Measurements from ENCODE around the gene KAT6B.

The KAT6B gene

DNA sequence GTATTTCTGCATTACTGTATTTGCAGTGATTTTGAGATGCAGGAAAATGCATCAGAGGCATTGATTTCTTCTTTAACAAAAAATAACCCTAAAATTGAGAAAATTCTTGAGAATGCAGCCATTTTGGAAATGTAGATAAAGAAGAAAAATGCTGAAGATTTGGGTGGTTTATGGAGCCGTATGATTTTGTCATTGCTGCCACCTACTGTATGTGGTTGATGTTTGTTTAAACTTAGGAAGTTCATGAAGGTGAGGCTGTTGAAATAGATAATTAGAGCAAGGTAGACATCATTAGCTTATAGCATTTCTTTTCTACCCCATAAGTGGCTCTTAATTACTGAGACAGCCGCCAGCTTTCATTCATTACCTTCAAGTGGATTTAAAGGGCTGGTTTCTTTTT, 193.0 kb downstream of the KAT6B start:
- no peak for DNase-seq

DNA sequence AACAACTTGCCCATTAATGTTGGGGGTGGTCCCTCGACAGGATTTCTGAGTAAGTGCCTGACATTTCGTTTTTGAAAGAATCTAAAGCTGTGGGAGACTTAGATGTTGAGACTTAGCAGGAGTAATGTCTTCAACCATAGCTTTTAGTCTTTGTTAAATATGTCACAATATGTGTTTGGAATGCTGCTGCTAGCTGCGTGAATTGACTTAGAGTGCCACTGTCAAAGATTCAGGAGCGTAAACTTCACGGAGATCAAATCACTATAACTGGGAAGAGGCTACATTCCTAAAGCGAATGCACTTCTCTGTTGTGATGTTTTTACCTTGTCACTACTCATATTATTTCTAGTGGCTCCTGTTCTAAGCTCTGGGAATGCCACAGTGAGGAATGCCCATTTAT, 193.8 kb downstream of the KAT6B start:
- no peak for DNase-seq

DNA sequence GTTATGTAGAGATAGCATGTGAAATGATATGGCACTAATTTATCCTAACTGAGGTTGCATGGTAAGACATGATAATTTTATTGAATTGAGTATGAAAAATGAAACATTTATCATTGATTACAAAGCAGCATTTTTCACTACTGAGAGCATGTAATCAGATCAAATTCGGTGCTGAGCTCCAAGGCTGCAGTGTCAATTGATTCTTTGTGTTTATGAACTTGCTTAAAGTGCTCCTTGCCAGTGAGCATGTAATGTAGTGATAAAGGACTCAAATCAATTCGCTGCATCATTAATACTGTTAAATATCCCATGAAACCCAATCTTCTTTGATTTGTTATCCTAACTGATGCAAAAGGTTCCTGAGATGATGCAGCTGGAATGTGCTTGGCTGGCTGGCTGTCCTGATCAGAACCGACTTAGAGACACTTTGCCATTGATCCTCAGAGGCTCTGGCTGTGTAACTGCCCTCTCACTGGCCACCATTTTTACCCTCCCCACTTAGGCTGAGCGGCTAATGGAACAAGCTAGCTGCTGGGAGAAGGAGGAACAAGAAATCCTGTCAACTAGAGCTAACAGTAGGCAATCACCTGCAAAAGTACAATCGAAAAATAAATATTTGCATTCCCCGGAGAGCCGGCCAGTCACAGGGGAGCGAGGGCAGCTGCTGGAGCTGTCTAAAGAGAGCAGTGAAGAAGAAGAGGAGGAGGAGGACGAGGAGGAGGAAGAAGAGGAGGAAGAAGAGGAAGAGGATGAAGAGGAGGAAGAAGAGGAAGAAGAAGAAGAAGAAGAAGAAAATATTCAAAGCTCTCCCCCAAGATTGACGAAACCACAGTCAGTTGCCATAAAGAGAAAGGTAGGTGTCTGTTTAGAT, 195.2 kb downstream of the KAT6B start:
- DNase-seq = no peak

DNA sequence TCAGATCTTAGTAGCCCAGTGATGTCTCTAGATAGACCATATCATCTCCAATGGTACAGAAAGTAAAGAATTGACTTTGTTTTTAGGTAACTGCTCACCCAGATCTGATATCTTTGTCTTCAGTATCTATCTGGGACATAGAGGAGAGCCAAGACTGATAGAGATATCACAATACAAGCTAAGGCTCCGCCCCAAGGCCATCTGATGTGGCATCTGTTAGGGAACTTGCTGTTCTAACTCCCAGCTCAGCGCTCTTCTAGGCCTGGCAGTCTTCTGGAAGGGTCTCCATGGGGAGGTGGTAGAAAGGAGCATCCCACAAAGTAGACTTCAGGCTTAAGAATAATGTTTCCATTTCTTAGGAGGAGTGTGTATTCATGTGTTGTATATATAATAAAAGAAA, 196.7 kb downstream of the KAT6B start:
- DNase-seq = no peak

DNA sequence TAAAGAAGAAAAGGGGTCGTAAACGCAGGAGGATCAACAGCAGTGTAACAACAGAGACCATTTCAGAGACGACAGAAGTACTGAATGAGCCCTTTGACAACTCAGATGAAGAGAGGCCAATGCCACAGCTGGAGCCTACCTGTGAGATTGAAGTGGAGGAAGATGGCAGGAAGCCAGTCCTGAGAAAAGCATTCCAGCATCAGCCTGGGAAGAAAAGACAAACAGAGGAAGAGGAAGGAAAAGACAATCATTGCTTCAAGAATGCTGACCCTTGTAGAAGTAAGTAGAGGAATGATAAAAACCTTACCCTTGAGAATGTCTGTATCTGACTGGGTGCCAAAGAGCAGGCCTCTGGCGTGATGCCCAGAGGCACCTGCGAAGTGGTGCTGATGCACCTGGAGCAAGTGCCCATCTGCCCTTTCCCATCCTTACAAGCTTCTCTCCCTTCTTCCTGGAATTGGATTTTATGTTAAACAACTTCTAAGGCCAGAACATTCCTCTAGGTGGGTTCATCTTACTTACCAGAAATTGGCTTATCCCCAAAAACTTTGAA, 198.6 kb downstream of the KAT6B start:
- no peak for DNase-seq

DNA sequence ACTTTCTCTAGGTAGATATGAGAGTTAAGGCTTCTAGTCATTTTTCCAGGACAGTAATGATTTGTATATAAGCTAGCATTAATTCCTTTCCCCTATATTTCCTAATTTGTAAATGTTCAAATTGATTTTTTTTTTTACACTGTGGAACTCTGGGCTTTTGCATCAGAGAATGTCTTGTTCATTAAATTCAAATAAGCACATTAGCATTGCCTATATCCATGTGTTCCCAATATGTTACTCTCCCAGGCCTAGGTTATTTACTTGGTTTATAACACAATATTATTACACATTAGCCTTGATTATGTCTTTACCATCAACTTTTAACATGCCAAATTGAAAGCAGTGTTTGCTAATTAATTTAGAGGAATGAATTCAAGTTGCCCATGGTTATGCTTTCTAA, 201.6 kb downstream of the KAT6B start:
- DNase-seq = no peak

DNA sequence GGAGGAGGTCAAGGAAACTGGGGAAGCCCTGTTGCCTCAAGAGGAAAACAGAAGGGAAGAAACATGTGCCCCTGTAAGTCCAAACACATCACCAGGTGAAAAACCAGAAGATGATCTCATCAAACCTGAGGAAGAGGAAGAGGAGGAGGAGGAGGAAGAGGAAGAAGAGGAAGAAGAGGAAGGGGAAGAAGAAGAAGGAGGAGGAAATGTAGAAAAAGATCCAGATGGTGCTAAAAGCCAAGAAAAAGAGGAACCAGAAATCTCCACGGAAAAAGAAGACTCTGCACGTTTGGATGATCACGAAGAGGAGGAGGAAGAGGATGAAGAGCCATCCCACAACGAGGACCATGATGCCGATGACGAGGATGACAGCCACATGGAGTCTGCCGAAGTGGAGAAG, 202.3 kb downstream of the KAT6B start:
- no peak for DNase-seq

DNA sequence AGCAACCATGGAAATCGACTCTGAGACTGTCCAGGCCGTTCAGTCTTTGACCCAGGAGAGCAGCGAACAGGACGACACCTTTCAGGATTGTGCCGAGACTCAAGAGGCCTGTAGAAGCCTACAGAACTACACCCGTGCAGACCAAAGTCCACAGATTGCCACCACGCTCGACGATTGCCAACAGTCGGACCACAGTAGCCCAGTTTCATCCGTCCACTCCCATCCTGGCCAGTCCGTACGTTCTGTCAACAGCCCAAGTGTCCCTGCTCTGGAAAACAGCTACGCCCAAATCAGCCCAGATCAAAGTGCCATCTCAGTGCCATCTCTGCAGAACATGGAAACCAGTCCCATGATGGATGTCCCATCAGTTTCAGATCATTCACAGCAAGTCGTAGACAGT, 203.0 kb downstream of the KAT6B start:
- DNase-seq = no peak

DNA sequence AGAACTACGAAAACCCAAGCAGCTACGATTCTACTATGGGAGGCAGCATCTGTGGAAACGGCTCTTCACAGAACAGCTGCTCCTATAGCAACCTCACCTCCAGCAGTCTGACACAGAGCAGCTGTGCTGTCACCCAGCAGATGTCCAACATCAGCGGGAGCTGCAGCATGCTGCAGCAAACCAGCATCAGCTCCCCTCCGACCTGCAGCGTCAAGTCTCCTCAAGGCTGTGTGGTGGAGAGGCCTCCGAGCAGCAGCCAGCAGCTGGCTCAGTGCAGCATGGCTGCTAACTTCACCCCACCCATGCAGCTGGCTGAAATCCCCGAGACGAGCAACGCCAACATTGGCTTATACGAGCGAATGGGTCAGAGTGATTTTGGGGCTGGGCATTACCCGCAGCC, 203.5 kb downstream of the KAT6B start:
- DNase-seq = no peak

DNA sequence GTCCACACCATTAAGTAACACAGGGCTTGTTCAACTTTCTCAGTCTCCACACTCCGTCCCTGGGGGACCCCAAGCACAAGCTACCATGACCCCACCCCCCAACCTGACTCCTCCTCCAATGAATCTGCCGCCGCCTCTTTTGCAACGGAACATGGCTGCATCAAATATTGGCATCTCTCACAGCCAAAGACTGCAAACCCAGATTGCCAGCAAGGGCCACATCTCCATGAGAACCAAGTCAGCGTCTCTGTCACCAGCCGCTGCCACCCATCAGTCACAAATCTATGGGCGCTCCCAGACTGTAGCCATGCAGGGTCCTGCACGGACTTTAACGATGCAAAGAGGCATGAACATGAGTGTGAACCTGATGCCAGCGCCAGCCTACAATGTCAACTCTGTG, 204.0 kb downstream of the KAT6B start:
- no peak for DNase-seq

DNA sequence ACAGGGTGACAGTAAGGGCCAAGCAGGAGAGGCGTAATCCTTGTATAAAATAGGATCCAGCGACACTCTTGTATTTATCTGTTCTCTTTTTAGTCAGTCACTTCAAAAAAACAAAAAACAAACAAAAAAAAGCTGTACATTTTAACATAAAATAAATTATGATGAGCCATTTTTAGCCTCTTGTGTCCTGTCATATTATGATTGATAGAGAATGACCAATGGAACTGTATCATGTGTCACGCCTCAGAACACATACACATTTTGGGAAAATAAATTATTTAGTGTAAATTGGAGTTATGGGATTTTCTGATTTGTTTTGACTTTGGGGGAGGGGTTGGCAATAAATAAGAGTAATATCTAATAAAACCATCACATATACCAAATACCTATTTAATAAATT, 205.7 kb downstream of the KAT6B start:
- no peak for DNase-seq

DNA sequence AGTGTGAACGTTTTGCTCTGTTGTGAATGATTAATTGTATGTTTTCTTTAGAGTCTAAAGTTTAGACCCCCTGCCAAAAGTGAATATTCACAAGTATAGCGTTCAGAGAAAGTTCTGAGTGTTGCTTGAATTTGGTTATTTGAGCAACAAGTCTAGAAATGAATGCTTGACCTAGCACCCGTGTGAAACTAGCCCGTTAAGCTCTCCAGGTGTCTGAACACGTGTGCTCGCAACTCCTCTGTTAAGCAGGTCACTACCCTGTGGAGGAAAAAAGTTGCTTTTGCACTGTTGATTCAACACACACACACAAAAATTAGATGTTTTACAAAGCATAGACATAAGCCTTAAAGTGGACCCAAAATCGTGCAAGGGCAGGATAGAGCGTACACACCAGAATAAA, 206.4 kb downstream of the KAT6B start:
- no peak for DNase-seq

DNA sequence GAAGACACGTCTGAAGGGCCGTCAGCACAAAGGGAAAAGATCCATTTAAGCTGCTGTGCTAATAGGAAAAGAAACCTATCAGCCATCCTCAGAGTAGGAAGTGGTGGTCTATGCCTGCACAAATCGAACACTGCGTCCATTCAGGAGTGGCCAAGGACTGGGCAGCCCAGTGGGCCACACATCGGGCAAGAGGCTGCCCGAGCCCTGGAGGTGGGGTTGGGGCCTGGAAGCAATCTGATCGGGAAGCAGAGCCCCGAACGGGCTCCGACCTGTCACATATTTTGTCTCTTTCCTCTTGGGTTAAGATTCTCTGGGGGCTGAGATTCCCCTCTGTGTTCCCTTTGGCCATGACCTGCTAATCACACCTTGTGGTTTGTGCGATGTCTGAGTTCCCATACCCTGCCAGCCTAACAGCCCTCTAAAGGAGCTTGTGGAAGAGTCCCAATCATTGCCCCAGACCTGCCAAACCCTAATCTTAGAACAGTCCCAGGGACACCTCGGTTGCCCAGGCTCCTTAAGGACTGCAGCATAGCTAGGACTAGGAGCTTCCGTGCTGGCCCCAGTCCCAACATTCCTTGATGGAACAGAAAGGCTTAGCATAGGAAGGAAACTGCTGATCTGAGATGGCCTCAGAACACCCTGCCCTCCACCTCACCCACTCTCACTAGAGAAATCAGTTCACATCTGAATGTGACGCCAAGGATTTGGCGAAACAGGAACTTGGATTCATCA, 207.2 kb downstream of the KAT6B start:
- DNase-seq = no peak

DNA sequence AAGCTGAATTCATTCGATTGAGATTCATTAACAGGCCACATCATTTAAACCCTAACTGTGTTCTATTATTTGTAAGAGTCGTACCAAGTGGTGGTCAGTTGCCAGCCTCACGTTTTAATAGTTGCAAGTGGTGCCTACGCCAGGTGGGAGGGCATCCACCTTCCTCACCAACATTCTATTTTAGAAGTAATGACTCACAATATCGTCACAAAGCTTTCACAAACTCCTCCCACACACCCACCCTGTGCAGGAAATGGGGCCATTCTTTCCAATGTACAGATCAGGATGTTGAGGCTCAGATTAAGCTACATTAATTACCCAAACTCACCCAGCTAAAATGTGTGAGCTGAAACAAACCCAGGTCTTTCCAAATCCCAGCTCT, 207.7 kb downstream of the KAT6B start:
- peak; percentile 20 for DNase-seq

DNA sequence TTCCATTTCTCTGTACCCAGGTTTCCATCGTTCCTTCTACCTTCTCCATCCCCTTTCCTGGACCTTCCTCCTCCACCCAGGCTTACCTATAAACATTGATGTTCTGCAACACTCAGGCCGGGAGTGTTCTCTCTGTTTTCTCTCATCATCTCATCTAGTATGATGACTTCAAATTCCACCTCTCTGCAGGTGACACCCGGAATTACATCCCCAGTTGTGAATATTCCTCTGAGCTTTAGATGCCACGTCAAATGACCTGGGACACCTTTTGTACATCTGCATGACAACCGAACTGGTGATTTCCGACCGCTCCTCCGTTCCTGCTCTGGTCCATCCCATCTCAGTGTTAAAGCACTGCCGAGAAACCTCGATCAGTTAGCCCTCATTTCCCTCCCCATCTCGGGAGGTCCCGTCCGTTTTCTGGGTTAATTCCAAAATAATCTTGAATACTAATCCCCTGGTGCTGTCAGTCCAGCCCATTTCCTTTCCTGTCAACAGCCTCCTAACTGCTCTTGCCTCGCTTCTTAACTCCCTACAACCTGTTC, 208.4 kb downstream of the KAT6B start:
- DNase-seq = no peak

DNA sequence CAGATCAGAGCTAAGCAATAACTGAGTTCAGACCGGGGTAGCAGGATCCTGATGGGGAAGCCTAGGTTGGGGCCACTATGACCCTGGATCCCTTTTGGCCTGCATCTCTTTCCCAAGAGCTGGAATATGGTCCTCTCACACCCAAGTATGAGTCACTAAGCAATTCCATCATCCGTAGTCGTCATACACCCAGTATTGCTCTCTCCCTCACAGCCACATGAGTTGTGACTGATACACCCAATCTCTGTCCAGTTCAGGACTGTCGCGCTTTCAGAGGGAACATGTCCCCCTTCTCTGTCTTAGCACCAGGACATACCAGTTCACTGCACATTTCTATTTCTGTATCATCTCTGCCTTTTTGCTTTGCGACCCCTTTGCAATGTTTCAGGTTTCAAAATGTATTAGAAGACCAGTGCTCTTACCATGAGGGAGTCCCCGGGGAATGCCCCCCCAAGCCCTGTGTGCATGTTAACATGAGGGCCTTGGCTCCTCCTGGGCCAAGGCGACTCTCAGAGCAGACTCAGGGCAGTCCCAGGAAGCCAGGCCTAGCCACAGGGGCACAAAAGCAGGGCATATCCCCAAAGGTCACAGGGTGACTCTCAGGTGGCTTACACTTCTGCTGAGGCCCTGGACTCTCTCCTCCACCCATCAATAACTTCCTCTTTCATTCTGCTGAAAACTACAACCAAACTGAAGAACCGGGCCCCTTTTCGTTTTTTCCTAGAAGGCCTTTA, 209.7 kb downstream of the KAT6B start:
- no peak for DNase-seq

DNA sequence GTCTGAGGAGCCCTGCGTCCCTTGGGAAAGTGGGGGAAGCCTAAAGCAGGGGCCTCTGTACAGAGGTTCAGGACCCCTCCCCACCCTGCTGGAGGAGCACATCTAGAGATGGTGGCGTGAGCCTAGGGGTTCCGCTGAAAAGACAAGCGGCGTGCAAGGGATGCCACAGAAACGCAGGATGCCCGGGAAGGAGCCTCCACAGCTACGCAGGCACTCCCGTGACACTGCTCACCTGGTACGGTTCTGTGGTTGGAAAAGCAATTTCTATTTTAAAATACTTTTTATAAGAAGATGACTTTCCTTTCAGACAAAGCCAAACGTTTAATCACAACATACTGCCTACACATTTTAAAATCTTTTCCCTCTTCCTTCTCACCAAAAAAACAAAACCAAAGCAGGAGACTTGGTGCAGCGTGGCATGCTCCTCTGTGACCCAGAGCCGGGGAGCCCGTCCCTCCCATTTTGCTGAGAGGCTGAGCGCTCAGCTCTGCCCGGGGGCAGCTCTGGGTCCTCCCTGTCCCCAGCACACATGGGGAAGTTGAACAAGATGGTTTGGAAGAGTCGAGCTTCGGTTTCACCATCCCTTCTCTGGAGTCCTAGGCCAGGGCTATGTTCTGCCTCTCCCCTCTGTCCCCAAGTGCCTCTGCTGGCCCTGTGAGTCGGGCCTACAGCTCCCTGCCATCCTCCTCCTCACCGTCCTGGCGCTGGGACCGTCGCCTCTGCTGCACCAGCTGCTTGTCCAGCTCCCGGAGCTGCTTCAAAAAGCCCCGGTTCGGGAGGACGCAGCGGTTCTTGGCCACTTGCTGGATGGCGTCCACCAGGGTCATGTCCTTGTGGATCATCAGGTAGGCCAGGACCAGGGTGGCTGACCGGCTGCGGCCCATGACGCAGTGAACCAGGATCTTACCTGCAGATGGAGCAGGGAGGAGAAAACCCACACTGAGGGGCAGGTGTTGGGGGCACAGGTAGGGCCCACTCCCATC, 211.1 kb downstream of the KAT6B start:
- DNase-seq = no peak

DNA sequence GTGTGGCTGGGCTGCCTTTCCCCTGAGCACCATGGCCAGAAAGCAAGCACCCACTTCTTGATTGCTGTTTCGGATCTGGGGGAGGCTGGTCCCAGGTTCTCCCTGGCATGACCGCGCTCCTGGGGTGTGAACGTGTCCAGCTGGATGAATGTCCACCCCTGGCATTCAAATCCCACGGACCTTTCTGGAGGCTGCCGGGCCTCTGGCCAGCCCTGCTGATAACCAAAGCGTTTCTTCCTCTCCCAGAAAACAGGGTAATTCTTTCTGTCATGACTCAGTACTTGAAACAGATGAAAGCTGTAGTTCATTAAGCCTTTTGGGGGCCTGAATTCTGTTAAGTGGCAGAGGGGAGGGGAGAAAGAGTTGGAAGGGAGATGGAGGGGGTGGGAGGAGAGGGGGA, 211.9 kb downstream of the KAT6B start:
- no peak for DNase-seq

DNA sequence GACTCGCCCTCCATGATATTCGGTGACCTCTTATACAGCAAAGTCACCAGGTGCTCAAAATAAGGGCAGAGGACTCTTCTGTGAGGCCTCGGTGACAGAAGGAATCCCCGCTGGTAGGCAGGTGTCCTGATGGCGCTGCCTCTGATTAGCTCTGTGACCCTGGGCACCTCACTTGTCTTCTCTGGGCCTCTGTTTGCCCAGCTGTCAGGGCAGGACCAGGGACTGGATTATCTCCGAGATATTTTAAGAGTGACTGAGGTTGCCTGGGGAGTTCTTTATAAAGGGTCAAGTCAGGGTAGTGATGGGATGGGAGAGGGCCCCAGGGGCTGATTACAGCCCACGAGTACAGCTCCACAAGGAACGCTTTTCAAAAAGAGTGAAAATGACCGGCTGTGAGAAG, 214.2 kb downstream of the KAT6B start:
- DNase-seq = no peak

DNA sequence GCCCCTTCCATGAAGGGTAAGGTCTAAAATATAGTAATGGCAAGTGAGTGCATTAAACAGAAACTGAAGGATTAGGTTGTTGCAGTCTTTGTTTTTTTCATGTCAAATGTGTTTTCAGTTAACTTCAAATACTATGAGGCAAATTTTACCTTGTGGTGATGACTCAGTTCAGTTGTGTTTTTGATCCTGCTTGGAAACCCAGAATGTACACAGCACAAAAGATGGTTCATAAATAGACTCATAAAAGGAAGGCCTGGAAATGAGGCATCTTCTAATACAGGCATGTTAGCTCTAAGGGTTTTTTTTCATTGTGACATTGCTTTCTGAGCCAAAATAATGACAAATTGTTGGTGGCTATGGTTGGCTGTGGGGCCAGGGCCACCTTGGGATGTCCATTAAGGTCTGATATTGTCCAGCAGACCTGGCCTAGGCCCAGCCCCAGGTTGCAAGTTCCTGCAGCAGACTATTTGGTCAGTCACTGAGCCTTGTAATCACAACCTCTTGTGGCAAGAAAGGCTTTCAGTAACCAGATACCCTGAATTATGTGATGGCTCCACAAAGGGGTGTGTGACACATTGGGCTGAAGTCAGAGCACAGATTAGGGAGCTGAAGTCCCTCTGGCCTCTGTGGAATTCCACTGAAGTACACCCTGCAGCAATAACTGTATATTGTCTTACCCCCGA, 216.0 kb downstream of the KAT6B start:
- DNase-seq = no peak
